Amniotic epithelial cell (primary cell): ENCODE results near the gene PCDHA5.
"Not testable (repeated sequence)": the region's sequence is repeated elsewhere in the genome, so short reads cannot be mapped to it uniquely, and the experiment has no call there.

Experiments
- DNase-seq: peaks from one replicate; pipeline ENCODE4 v3.0.0-alpha.2; 2010; ENCODE audit warnings: low read depth

The PCDHA5 gene

GRCh38 chr5:140821375-140822280 lies at the start of gene PCDHA5:
PCDHA5 (plus strand) TSS chr5:140821613.
- DNase-seq: no peak

GRCh38 chr5:140780512-140780911 lies 40.9 kb upstream of the PCDHA5 start:
- no peak for DNase-seq

GRCh38 chr5:140785905-140786686 lies 35.3 kb upstream of the PCDHA5 start, which contains the start of gene PCDHA1:
PCDHA1 (plus strand) TSS chr5:140786140.
- no peak for DNase-seq

GRCh38 chr5:140787422-140787821 lies 34.0 kb upstream of the PCDHA5 start:
- not testable (repeated sequence) for DNase-seq

GRCh38 chr5:140787849-140788504 lies 33.4 kb upstream of the PCDHA5 start:
- not testable (repeated sequence) for DNase-seq

- no peak for DNase-seq
Measured at GRCh38 chr5:140791089-140791488, 30.3 kb upstream of the PCDHA5 start.

- DNase-seq: no peak
Measured at GRCh38 chr5:140794595-140795258, 26.7 kb upstream of the PCDHA5 start, which contains the start of gene PCDHA2. PCDHA2 (plus strand) TSS chr5:140794852.

GRCh38 chr5:140795259-140795641 lies 26.2 kb upstream of the PCDHA5 start:
- DNase-seq: no peak

GRCh38 chr5:140796072-140796717 lies 25.2 kb upstream of the PCDHA5 start:
- DNase-seq: not testable (repeated sequence)

- no peak for DNase-seq
Measured at GRCh38 chr5:140796718-140797095, 24.7 kb upstream of the PCDHA5 start.

GRCh38 chr5:140800816-140801493 lies 20.5 kb upstream of the PCDHA5 start, which contains the start of gene PCDHA3:
PCDHA3 (plus strand) TSS chr5:140801057.
- DNase-seq: peak; percentile 7

GRCh38 chr5:140801494-140801841 lies 19.9 kb upstream of the PCDHA5 start:
- DNase-seq: no peak

- not testable (repeated sequence) for DNase-seq
Measured at GRCh38 chr5:140802381-140802780, 19.0 kb upstream of the PCDHA5 start.

GRCh38 chr5:140802781-140803271 lies 18.6 kb upstream of the PCDHA5 start:
- DNase-seq: no peak

GRCh38 chr5:140806834-140807775 lies 14.3 kb upstream of the PCDHA5 start, which contains the start of gene PCDHA4:
PCDHA4 (plus strand) TSS chr5:140807068.
- peak; percentile 2 for DNase-seq

GRCh38 chr5:140808241-140808888 lies 13.0 kb upstream of the PCDHA5 start:
- DNase-seq: not testable (repeated sequence)

- DNase-seq: no peak
Measured at GRCh38 chr5:140808889-140809291, 12.5 kb upstream of the PCDHA5 start.

GRCh38 chr5:140822281-140822629 lies 842 bp downstream of the PCDHA5 start:
- DNase-seq: no peak

GRCh38 chr5:140822969-140823368 lies 1.6 kb downstream of the PCDHA5 start:
- not testable (repeated sequence) for DNase-seq
